HepG2 (cell line): Measurements from ENCODE around the gene NR4A2. TPM values are rescaled to one million over a fixed set of nuclear protein-coding genes. Genes with fewer than 3 reads are reported as not detected.

Experiments
- ADNP ChIP-seq: sonication (generic); formaldehyde crosslinking; IDR thresholded peaks from 2 replicates; pipeline ENCODE4 v1.4.0; 2020; ENCODE audit warnings: missing genetic modification reagents
- CREB1 ChIP-seq, 2 experiments: fragments of 450-650 bp in 1 of 2; IDR thresholded peaks; 2 replicates each; pipeline ENCODE4 v1.6.1; 2016 to 2017; ENCODE audit warnings: control low read depth in 1 of 2, mild to moderate bottlenecking in 1 of 2, missing compliant biosample characterization in 1 of 2, missing genetic modification characterization in 1 of 2
- KLF15 ChIP-seq: sonication (generic); formaldehyde crosslinking; IDR thresholded peaks from 2 replicates; pipeline ENCODE4 v1.8.1; 2023; ENCODE audit warnings: borderline replicate concordance, mild to moderate bottlenecking, inconsistent platforms, missing genetic modification reagents, mixed read lengths
- SOX6 ChIP-seq, 2 experiments: fragments of 450-650 bp in 1 of 2; sonication (generic) in 1 of 2; formaldehyde crosslinking in 1 of 2; IDR thresholded peaks; 2 replicates each; pipeline versions ENCODE4 v1.4.0 to v1.6.1; 2017 to 2020; ENCODE audit warnings: antibody characterized with exemption in 1 of 2, mild to moderate bottlenecking in 1 of 2, missing genetic modification reagents in 1 of 2
- SPEN ChIP-seq: sonication (generic); formaldehyde crosslinking; IDR thresholded peaks from 2 replicates; pipeline ENCODE4 v1.5.1; 2020; ENCODE audit warnings: low read depth, mild to moderate bottlenecking, missing genetic modification reagents
- ZNF282 ChIP-seq: fragments of 450-650 bp; IDR thresholded peaks from 2 replicates; pipeline ENCODE4 v1.6.1; 2018; ENCODE audit not compliant: partially characterized antibody
- ZNF709 ChIP-seq: sonication (generic); formaldehyde crosslinking; IDR thresholded peaks from 2 replicates; pipeline ENCODE4 v1.5.0; 2020; ENCODE audit warnings: mild to moderate bottlenecking, missing genetic modification reagents
- polyA plus RNA-seq, 8 experiments: library from polyadenylated mRNA; depleted of rRNA in 3 of 8; stranded (reverse) in 7 of 8; unstranded in 1 of 8; fragments of >200 nt; fragmentation: Illumina TruSeq in 4 of 8; extraction: Trizol in 4 of 8; gene quantifications; 2 replicates each; pipeline versions ENCODE4 v1.2.1 to v1.2.3, GENCODE V29; 2011 to 2016; ENCODE audit warnings: low read depth in 4 of 8, missing spikeins in 1 of 8, mixed read lengths in 1 of 8; ENCODE audit not compliant: insufficient read depth in 1 of 8
- total RNA-seq, 5 experiments: library from RNA; depleted of rRNA; stranded (reverse); fragments of >200 nt; fragmentation: Illumina TruSeq; extraction: Trizol; gene quantifications; 2 replicates each; pipeline ENCODE4 v1.2.3, GENCODE V29; 2016; ENCODE audit warnings: low read depth in 1 of 5
- TF ChIP-seq, protein P1 (sequence below): sonication (generic); formaldehyde crosslinking; IDR thresholded peaks from 2 replicates; pipeline ENCODE4 v1.4.0; 2020; ENCODE audit warnings: mild to moderate bottlenecking, missing genetic modification reagents
- TF ChIP-seq, protein P2 (sequence below): sonication (generic); formaldehyde crosslinking; IDR thresholded peaks from 2 replicates; pipeline ENCODE4 v1.5.1; 2020; ENCODE audit warnings: missing genetic modification reagents, mild to moderate bottlenecking, borderline replicate concordance
- TF ChIP-seq, protein P3 (sequence below): sonication (generic); formaldehyde crosslinking; IDR thresholded peaks from 2 replicates; pipeline ENCODE4 v1.4.0; 2020; ENCODE audit warnings: missing genetic modification reagents, borderline replicate concordance
- TF ChIP-seq, protein P4 (sequence below): sonication (generic); formaldehyde crosslinking; IDR thresholded peaks from 2 replicates; pipeline ENCODE4 v1.5.0; 2020; ENCODE audit warnings: missing genetic modification reagents

Gene NR4A2
- total and polyA plus RNA-seq, 2 of the 13 experiments (the other 11 are each of a cell fraction or from before 2014, with no cell fraction given), result not detected

GRCh38 chr2:156334496-156335478 is 2.3 kb upstream of the NR4A2 start (continued):
- TF ChIP-seq, protein P1, sequence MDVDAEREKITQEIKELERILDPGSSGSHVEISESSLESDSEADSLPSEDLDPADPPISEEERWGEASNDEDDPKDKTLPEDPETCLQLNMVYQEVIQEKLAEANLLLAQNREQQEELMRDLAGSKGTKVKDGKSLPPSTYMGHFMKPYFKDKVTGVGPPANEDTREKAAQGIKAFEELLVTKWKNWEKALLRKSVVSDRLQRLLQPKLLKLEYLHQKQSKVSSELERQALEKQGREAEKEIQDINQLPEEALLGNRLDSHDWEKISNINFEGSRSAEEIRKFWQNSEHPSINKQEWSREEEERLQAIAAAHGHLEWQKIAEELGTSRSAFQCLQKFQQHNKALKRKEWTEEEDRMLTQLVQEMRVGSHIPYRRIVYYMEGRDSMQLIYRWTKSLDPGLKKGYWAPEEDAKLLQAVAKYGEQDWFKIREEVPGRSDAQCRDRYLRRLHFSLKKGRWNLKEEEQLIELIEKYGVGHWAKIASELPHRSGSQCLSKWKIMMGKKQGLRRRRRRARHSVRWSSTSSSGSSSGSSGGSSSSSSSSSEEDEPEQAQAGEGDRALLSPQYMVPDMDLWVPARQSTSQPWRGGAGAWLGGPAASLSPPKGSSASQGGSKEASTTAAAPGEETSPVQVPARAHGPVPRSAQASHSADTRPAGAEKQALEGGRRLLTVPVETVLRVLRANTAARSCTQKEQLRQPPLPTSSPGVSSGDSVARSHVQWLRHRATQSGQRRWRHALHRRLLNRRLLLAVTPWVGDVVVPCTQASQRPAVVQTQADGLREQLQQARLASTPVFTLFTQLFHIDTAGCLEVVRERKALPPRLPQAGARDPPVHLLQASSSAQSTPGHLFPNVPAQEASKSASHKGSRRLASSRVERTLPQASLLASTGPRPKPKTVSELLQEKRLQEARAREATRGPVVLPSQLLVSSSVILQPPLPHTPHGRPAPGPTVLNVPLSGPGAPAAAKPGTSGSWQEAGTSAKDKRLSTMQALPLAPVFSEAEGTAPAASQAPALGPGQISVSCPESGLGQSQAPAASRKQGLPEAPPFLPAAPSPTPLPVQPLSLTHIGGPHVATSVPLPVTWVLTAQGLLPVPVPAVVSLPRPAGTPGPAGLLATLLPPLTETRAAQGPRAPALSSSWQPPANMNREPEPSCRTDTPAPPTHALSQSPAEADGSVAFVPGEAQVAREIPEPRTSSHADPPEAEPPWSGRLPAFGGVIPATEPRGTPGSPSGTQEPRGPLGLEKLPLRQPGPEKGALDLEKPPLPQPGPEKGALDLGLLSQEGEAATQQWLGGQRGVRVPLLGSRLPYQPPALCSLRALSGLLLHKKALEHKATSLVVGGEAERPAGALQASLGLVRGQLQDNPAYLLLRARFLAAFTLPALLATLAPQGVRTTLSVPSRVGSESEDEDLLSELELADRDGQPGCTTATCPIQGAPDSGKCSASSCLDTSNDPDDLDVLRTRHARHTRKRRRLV (CRISPR knock-in tag), result no peak
- TF ChIP-seq SOX6 (IDR thresholded peaks at IDR 0.05) (no peak), SOX6 (CRISPR knock-in tag; IDR thresholded peaks at IDR 0.05) (0 out of 2 replicates have a peak, but pooled peaks have one; percentile 5), KLF15 (no peak), SPEN (CRISPR knock-in tag) (no peak), CREB1 (IDR thresholded peaks at IDR 0.05) (no peak), CREB1 (CRISPR knock-in tag; IDR thresholded peaks at IDR 0.05) (peak; percentile 30; the same call in 1 of the 2 replicates), ZNF709 (no peak), ZNF282 (no peak), ADNP (CRISPR knock-in tag) (no peak)
- TF ChIP-seq, protein P2, sequence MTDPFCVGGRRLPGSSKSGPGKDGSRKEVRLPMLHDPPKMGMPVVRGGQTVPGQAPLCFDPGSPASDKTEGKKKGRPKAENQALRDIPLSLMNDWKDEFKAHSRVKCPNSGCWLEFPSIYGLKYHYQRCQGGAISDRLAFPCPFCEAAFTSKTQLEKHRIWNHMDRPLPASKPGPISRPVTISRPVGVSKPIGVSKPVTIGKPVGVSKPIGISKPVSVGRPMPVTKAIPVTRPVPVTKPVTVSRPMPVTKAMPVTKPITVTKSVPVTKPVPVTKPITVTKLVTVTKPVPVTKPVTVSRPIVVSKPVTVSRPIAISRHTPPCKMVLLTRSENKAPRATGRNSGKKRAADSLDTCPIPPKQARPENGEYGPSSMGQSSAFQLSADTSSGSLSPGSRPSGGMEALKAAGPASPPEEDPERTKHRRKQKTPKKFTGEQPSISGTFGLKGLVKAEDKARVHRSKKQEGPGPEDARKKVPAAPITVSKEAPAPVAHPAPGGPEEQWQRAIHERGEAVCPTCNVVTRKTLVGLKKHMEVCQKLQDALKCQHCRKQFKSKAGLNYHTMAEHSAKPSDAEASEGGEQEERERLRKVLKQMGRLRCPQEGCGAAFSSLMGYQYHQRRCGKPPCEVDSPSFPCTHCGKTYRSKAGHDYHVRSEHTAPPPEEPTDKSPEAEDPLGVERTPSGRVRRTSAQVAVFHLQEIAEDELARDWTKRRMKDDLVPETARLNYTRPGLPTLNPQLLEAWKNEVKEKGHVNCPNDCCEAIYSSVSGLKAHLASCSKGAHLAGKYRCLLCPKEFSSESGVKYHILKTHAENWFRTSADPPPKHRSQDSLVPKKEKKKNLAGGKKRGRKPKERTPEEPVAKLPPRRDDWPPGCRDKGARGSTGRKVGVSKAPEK (CRISPR knock-in tag), result no peak
- TF ChIP-seq, protein P3, sequence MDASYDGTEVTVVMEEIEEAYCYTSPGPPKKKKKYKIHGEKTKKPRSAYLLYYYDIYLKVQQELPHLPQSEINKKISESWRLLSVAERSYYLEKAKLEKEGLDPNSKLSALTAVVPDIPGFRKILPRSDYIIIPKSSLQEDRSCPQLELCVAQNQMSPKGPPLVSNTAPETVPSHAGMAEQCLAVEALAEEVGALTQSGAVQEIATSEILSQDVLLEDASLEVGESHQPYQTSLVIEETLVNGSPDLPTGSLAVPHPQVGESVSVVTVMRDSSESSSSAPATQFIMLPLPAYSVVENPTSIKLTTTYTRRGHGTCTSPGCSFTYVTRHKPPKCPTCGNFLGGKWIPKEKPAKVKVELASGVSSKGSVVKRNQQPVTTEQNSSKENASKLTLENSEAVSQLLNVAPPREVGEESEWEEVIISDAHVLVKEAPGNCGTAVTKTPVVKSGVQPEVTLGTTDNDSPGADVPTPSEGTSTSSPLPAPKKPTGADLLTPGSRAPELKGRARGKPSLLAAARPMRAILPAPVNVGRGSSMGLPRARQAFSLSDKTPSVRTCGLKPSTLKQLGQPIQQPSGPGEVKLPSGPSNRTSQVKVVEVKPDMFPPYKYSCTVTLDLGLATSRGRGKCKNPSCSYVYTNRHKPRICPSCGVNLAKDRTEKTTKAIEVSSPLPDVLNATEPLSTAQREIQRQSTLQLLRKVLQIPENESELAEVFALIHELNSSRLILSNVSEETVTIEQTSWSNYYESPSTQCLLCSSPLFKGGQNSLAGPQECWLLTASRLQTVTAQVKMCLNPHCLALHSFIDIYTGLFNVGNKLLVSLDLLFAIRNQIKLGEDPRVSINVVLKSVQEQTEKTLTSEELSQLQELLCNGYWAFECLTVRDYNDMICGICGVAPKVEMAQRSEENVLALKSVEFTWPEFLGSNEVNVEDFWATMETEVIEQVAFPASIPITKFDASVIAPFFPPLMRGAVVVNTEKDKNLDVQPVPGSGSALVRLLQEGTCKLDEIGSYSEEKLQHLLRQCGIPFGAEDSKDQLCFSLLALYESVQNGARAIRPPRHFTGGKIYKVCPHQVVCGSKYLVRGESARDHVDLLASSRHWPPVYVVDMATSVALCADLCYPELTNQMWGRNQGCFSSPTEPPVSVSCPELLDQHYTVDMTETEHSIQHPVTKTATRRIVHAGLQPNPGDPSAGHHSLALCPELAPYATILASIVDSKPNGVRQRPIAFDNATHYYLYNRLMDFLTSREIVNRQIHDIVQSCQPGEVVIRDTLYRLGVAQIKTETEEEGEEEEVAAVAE (CRISPR knock-in tag), result no peak
- TF ChIP-seq, protein P4, sequence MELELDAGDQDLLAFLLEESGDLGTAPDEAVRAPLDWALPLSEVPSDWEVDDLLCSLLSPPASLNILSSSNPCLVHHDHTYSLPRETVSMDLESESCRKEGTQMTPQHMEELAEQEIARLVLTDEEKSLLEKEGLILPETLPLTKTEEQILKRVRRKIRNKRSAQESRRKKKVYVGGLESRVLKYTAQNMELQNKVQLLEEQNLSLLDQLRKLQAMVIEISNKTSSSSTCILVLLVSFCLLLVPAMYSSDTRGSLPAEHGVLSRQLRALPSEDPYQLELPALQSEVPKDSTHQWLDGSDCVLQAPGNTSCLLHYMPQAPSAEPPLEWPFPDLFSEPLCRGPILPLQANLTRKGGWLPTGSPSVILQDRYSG (CRISPR knock-in tag), result no peak
